Progenitor cell of endocrine pancreas (in vitro differentiated cells): Measurements from ENCODE around the gene STMN3. TPM values are rescaled to one million over a fixed set of nuclear protein-coding genes. Genes with fewer than 3 reads are reported as not detected.
A peak's percentile ranks its signal among the peaks of the same experiment; 100 is the strongest.

Experiments
- DNase-seq: peaks from one replicate; pipeline ENCODE4 v3.0.0; 2021; ENCODE audit warnings: low spot score; ENCODE audit not compliant: unreplicated experiment
- H3K27ac Mint-ChIP-seq: 2 replicates; pipeline ENCODE4 v1.8.0; 2021; ENCODE audit warnings: mild to moderate bottlenecking, moderate library complexity, mixed read lengths
- H3K27me3 Mint-ChIP-seq: 2 replicates; pipeline ENCODE4 v1.8.0; 2021; ENCODE audit warnings: mixed read lengths
- H3K36me3 Mint-ChIP-seq: 2 replicates; pipeline ENCODE4 v1.8.0; 2022; ENCODE audit warnings: mixed read lengths; ENCODE audit not compliant: insufficient read depth
- H3K4me1 Mint-ChIP-seq: 2 replicates; pipeline ENCODE4 v1.8.0; 2021; ENCODE audit warnings: low read depth, mixed read lengths
- H3K4me3 Mint-ChIP-seq: 2 replicates; pipeline ENCODE4 v1.8.0; 2021; ENCODE audit warnings: low read depth, mild to moderate bottlenecking, moderate library complexity, mixed read lengths
- H3K9me3 Mint-ChIP-seq: 2 replicates; pipeline ENCODE4 v1.8.0; 2021; ENCODE audit warnings: low read depth, mixed read lengths
- total RNA-seq: library from RNA; stranded (reverse); gene quantifications from 2 replicates; pipeline ENCODE4 v1.2.1, GENCODE V29; 2021
- TF ChIP-seq, protein P1 (sequence below): fragments of 200-600 bp; sonication (generic); IDR thresholded peaks from one replicate; pipeline ENCODE4 v1.5.0; 2021; ENCODE audit warnings: antibody characterized with exemption, mild to moderate bottlenecking; ENCODE audit not compliant: unreplicated experiment

The STMN3 gene
- total RNA-seq, 1 donor from 2014 or later: 25.6 TPM

DNA sequence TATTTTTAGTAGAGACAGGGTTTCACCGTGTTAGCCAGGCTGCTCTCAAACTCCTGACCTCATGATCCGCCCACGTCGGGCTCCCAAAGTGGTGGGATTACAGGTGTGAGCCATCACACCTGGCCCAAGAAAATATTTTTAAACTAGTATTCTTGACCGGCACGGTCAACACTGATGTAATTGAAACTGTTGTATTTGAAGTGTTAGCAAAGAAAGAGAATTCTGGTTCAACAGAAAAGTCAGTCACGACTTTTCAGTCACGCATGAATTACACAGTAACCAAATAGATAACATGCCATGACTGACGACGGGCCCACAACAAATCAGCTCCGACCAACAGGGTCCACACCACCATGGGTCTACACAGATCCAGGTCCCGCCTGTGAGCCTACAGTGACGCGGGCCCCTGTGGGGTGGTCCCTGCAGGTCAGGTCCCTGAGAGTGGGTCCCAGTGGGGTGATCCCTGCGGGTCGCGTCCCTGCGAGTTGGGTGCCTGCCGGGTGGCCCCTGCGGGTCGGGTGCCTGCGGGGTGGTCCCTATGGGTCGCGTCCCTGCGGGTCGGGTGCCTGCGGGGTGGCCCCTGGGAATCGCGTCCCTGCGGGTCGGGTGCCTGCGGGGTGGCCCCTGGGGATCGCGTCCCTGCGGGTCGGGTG is 27.3 kb downstream of the STMN3 start:
- peak overlapping the region; percentile 94 for H3K27ac Mint-ChIP-seq
- no peaks in the 10 kb centered on the region for H3K27me3 Mint-ChIP-seq
- H3K9me3 Mint-ChIP-seq: no peaks in the 10 kb centered on the region
- peaks cover 2% of the 10 kb centered on the region for H3K36me3 Mint-ChIP-seq
- H3K4me3 Mint-ChIP-seq: peak overlapping the region; percentile 73
- TF ChIP-seq, protein P1, sequence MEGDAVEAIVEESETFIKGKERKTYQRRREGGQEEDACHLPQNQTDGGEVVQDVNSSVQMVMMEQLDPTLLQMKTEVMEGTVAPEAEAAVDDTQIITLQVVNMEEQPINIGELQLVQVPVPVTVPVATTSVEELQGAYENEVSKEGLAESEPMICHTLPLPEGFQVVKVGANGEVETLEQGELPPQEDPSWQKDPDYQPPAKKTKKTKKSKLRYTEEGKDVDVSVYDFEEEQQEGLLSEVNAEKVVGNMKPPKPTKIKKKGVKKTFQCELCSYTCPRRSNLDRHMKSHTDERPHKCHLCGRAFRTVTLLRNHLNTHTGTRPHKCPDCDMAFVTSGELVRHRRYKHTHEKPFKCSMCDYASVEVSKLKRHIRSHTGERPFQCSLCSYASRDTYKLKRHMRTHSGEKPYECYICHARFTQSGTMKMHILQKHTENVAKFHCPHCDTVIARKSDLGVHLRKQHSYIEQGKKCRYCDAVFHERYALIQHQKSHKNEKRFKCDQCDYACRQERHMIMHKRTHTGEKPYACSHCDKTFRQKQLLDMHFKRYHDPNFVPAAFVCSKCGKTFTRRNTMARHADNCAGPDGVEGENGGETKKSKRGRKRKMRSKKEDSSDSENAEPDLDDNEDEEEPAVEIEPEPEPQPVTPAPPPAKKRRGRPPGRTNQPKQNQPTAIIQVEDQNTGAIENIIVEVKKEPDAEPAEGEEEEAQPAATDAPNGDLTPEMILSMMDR: no peak
- H3K4me1 Mint-ChIP-seq: peaks cover 9% of the 10 kb centered on the region
- DNase-seq: no peak

DNA sequence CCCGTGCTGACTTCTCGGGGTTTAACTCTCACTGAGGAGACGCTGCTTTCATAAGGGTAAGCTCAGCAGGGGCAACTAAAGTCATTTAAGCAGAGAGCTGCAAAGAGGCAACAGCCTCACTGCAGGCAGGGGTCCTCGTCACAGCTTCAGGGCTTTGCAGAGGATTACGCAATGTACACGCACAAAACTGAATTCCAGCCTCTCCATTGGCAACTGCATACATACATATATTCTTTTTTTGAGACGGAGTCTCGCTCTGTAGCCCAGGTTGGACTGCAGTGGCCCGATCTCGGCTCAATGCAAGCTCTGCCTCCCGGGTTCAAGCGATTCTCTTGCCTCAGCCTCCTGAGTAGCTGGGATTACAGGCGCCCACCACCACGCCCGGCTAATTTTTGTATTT is 28.7 kb downstream of the STMN3 start:
- TF ChIP-seq, protein P1: no peak
- Mint-ChIP-seq H3K27ac (no peak overlapping the region), H3K4me1 (peaks cover 9% of the 10 kb centered on the region), H3K27me3 (no peaks in the 10 kb centered on the region), H3K9me3 (no peaks in the 10 kb centered on the region), H3K4me3 (peak overlapping the region; percentile 16), H3K36me3 (peaks cover 2% of the 10 kb centered on the region)
- no peak for DNase-seq

DNA sequence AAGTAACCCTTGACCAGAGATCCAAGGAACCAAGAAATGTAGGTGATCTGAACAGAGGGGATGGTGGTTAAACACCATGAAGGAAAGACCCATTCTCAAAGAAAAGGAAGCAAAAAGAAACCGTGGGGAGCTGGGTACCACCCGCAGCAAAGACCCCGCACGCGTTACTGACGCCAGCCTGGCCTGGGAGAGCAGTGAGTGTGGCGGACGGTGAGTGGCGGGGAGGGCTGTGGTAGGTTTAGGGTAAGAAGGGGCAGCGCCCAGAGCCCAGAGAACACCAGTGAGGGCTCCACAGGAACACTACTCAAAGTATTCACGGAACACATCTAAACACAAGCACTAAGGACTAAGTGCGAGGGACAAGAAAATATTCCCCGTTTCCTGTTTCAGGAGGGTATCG is 30.5 kb downstream of the STMN3 start:
- Mint-ChIP-seq H3K27ac (no peak overlapping the region), H3K4me1 (peaks cover 5% of the 10 kb centered on the region), H3K4me3 (no peak overlapping the region), H3K36me3 (peaks cover 5% of the 10 kb centered on the region), H3K27me3 (no peaks in the 10 kb centered on the region), H3K9me3 (no peaks in the 10 kb centered on the region)
- TF ChIP-seq, protein P1: no peak
- no peak for DNase-seq

DNA sequence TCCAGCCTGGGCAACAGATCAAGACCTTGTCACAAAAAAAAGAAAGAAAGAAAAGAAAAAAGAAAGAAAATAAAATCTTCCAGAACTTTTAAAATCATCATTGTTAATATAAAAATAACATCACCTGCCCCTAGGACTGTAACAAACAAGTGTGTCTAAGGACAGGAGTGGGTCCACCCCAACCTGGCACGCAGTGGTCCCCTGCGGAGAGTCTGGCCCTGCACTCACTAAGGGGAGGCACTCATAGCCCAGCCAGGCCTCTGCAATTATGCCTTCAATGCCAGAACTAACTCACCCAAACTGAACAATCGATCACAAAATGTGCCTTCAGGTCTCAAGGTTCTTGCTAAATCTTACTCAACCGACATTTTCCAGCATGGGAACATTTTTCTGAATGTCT is 31.1 kb downstream of the STMN3 start:
- DNase-seq: no peak
- Mint-ChIP-seq H3K36me3 (peaks cover 7% of the 10 kb centered on the region), H3K4me1 (peaks cover 5% of the 10 kb centered on the region), H3K9me3 (no peaks in the 10 kb centered on the region), H3K4me3 (no peak overlapping the region), H3K27me3 (no peaks in the 10 kb centered on the region), H3K27ac (no peak overlapping the region)
- TF ChIP-seq, protein P1: no peak

DNA sequence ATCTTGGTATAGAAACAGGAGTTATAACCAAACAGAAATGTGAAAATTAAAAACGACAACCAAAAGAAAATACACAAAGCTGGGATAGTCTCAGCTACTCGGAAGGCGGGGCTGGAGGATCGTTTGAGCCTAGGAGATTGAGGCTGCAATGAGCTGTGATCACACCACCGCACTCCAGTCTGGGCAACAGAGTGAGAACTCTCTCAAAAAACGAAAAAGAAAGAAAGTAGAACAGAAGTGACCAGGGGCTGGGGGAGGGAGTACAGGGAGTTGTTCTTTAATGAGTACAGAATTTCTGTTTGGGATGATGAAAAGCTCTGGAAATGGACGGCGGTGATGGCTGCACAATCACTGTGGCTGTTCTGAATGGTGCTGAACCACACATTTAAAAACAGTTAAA is 32.2 kb downstream of the STMN3 start:
- DNase-seq: no peak
- Mint-ChIP-seq H3K4me3 (no peak overlapping the region), H3K27ac (no peak overlapping the region)

More for the DNA sequence above, 32.2 kb downstream of the STMN3 start:
- Mint-ChIP-seq H3K27me3 (no peaks in the 10 kb centered on the region), H3K4me1 (peaks cover 5% of the 10 kb centered on the region), H3K9me3 (no peaks in the 10 kb centered on the region), H3K36me3 (peaks cover 16% of the 10 kb centered on the region)
- TF ChIP-seq, protein P1: no peak
